Stomach (tissue), 4 donors: ENCODE measurements around the gene LRP1.
"Not testable (repeated sequence)": the region's sequence is repeated elsewhere in the genome, so short reads cannot be mapped to it uniquely, and the experiment has no call there.

Experiments used
- EP300 ChIP-seq: sonication (generic); formaldehyde crosslinking; IDR thresholded peaks from one replicate; pipeline ENCODE4 v1.6.1; 2017; ENCODE audit warnings: antibody characterized with exemption
- POLR2AphosphoS5 ChIP-seq, 3 donors: sonication (generic); formaldehyde crosslinking; IDR thresholded peaks; one replicate each; pipeline ENCODE4 v1.6.1; 2016; ENCODE audit warnings: antibody characterized with exemption in 3 of 3

- TF ChIP-seq EP300; POLR2AphosphoS5 (IDR thresholded peaks at IDR 0.05): not testable (repeated sequence)
These were observed 7.6 kb upstream of the LRP1 start for GRCh38 chr12:57120718-57121117.
